GM23338 (cell line): ENCODE measurements around the gene CASK. TPM values are rescaled to one million over a fixed set of nuclear protein-coding genes. Genes with fewer than 3 reads are reported as not detected.

Experiments
- ATAC-seq: fragments of 200-7000 bp; cut with Tn5 transposase; 3 replicates; pipeline ENCODE4 v1.9.1; 2020
- DNase-seq: peaks from one replicate; pipeline ENCODE4 v3.0.0-alpha.2; 2015; ENCODE audit warnings: low spot score
- H2AFZ ChIP-seq: fragments of 200-600 bp; sonication (generic); 2 replicates; pipeline ENCODE4 v1.8.0; 2016; ENCODE audit warnings: antibody characterized with exemption, mild to moderate bottlenecking, moderate library complexity
- H3F3A ChIP-seq: fragments of 200-600 bp; sonication (generic); replicated peaks from 2 replicates; pipeline ENCODE4 v1.8.0; 2017; ENCODE audit warnings: antibody characterized with exemption, mixed run types, low read depth
- H3K27ac ChIP-seq: fragments of 200-600 bp; sonication (generic); 2 replicates; pipeline ENCODE4 v1.6.1; 2016; ENCODE audit warnings: low read depth
- H3K27me3 ChIP-seq: fragments of 200-600 bp; sonication (generic); 2 replicates; pipeline ENCODE4 v1.8.0; 2016; ENCODE audit warnings: mild to moderate bottlenecking, mixed run types, moderate library complexity; ENCODE audit not compliant: insufficient read depth
- H3K36me3 ChIP-seq: fragments of 200-600 bp; sonication (generic); 2 replicates; pipeline ENCODE4 v1.8.0; 2016; ENCODE audit warnings: mild to moderate bottlenecking; ENCODE audit not compliant: insufficient read depth
- H3K4me1 ChIP-seq: fragments of 200-600 bp; sonication (generic); 2 replicates; pipeline ENCODE4 v1.8.0; 2016; ENCODE audit warnings: mild to moderate bottlenecking, moderate library complexity; ENCODE audit not compliant: insufficient read depth
- H3K4me2 ChIP-seq: fragments of 200-600 bp; sonication (generic); 2 replicates; pipeline ENCODE4 v1.7.1; 2017; ENCODE audit warnings: mixed run types
- H3K4me3 ChIP-seq: fragments of 200-600 bp; sonication (generic); 2 replicates; pipeline ENCODE4 v1.6.1; 2016; ENCODE audit warnings: mixed run types
- H3K79me2 ChIP-seq: fragments of 200-600 bp; sonication (generic); replicated peaks from 2 replicates; pipeline ENCODE4 v1.8.0; 2017; ENCODE audit warnings: mild to moderate bottlenecking; ENCODE audit not compliant: insufficient read depth
- H3K9me2 ChIP-seq: fragments of 200-600 bp; sonication (generic); 2 replicates; pipeline ENCODE4 v1.8.0; 2017; ENCODE audit not compliant: insufficient read depth
- H4K20me1 ChIP-seq: fragments of 200-600 bp; sonication (generic); replicated peaks from 2 replicates; pipeline ENCODE4 v1.8.0; 2017; ENCODE audit warnings: mild to moderate bottlenecking; ENCODE audit not compliant: insufficient read depth
- H3K27ac Mint-ChIP-seq: 2 replicates; pipeline ENCODE4 v1.8.0; 2020; ENCODE audit warnings: inconsistent platforms, mild to moderate bottlenecking, moderate library complexity, mixed read lengths
- H3K27me3 Mint-ChIP-seq: 3 replicates; pipeline ENCODE4 v1.8.0; 2022; ENCODE audit warnings: low read depth, mild to moderate bottlenecking, moderate library complexity, mixed read lengths, inconsistent platforms; ENCODE audit not compliant: insufficient read depth, poor library complexity
- H3K36me3 Mint-ChIP-seq: 3 replicates; pipeline ENCODE4 v1.8.0; 2021; ENCODE audit warnings: low read depth, mild to moderate bottlenecking, inconsistent platforms, moderate library complexity, mixed read lengths
- H3K4me1 Mint-ChIP-seq: 3 replicates; pipeline ENCODE4 v1.8.0; 2020; ENCODE audit warnings: mild to moderate bottlenecking, inconsistent platforms, mixed read lengths
- H3K4me3 Mint-ChIP-seq: 3 replicates; pipeline ENCODE4 v1.8.0; 2021; ENCODE audit warnings: moderate library complexity, mild to moderate bottlenecking, inconsistent platforms, mixed read lengths
- H3K9me3 Mint-ChIP-seq: 3 replicates; pipeline ENCODE4 v1.8.0; 2020; ENCODE audit warnings: moderate library complexity, mild to moderate bottlenecking, inconsistent platforms, mixed read lengths
- CREB1 ChIP-seq: fragments of 250-450 bp; sonication (Bioruptor Pico); IDR thresholded peaks from 2 replicates; pipeline ENCODE4 v1.5.0; 2020; ENCODE audit warnings: low read depth, mild to moderate bottlenecking, moderate library complexity
- CTCF ChIP-seq, 2 experiments: fragments of 200-600 bp in 1 of 2; sonication (generic) in 1 of 2; conservative IDR thresholded peaks; 2 replicates each; pipeline versions ENCODE4 v1.5.1 to v1.6.1; 2016 to 2017; ENCODE audit warnings: antibody characterized with exemption in 2 of 2, low read depth in 2 of 2, mild to moderate bottlenecking in 2 of 2, moderate library complexity in 1 of 2
- ETS1 ChIP-seq: IDR thresholded peaks from 2 replicates; pipeline ENCODE4 v1.6.1; 2016; ENCODE audit warnings: antibody characterized with exemption
- EZH2 ChIP-seq: fragments of 200-600 bp; sonication (generic); IDR thresholded peaks from one replicate; pipeline ENCODE4 v1.8.0; 2017; ENCODE audit warnings: antibody characterized with exemption, mild to moderate bottlenecking, low read depth; ENCODE audit not compliant: unreplicated experiment
- EZH2phosphoT487 ChIP-seq: fragments of 200-600 bp; sonication (generic); IDR thresholded peaks from one replicate; pipeline ENCODE4 v1.8.1; 2018; ENCODE audit warnings: antibody characterized with exemption; ENCODE audit not compliant: unreplicated experiment
- JUNB ChIP-seq: IDR thresholded peaks from one replicate; pipeline ENCODE4 v1.6.1; 2016; ENCODE audit warnings: antibody characterized with exemption; ENCODE audit not compliant: unreplicated experiment
- NANOG ChIP-seq: IDR thresholded peaks from 2 replicates; pipeline ENCODE4 v1.6.1; 2016; ENCODE audit warnings: antibody characterized with exemption, borderline replicate concordance
- POLR2AphosphoS5 ChIP-seq: IDR thresholded peaks from 2 replicates; pipeline ENCODE4 v1.6.1; 2016; ENCODE audit warnings: antibody characterized with exemption, low read depth
- REST ChIP-seq: IDR thresholded peaks from one replicate; pipeline ENCODE4 v1.6.1; 2018; ENCODE audit warnings: antibody characterized with exemption; ENCODE audit not compliant: unreplicated experiment
- STAT1 ChIP-seq: IDR thresholded peaks from one replicate; pipeline ENCODE4 v1.6.1; 2016; ENCODE audit warnings: antibody characterized with exemption; ENCODE audit not compliant: unreplicated experiment
- ZNF114 ChIP-seq: fragments of 250-450 bp; sonication (Bioruptor Pico); IDR thresholded peaks from 2 replicates; pipeline ENCODE4 v1.5.0; 2020; ENCODE audit warnings: mild to moderate bottlenecking, moderate library complexity
- ZNF331 ChIP-seq: fragments of 250-450 bp; sonication (Bioruptor Pico); IDR thresholded peaks from 2 replicates; pipeline ENCODE4 v1.5.0; 2020; ENCODE audit warnings: low read depth, mild to moderate bottlenecking, moderate library complexity
- ZNF462 ChIP-seq: fragments of 250-450 bp; sonication (Bioruptor Pico); IDR thresholded peaks from 2 replicates; pipeline ENCODE4 v1.5.0; 2020; ENCODE audit warnings: mild to moderate bottlenecking, moderate library complexity
- polyA plus RNA-seq: library from polyadenylated mRNA; unstranded; fragments of >200 nt; fragmentation: Nextera tagmentation; extraction: Ambion mirVana; gene quantifications from 2 replicates; pipeline ENCODE4 v1.2.1, GENCODE V29; 2016
- total RNA-seq: library from RNA; depleted of rRNA; stranded (reverse); fragments of >200 nt; shearing (Covaris generic); gene quantifications from 2 replicates; pipeline ENCODE4 v1.2.3, GENCODE V29; 2014

CASK gene
- total and polyA plus RNA-seq, 2 experiments from 2014 or later = 15.3 to 44.4 TPM

GRCh38 chrX:41661366-41662095 lies 261.8 kb downstream of the CASK start:
- Histone ChIP-seq H4K20me1 (no peaks in the 10 kb centered on the region), H3K9me2 (no peaks in the 10 kb centered on the region), H3K27me3 (no peaks in the 10 kb centered on the region), H3K79me2 (no peaks in the 10 kb centered on the region), H3K4me3 (no peak overlapping the region), H3K27ac (no peak overlapping the region), H3F3A (no peaks in the 10 kb centered on the region), H3K36me3 (peaks cover 5% of the 10 kb centered on the region; the same call in 1 of the 2 replicates), H3K4me1 (no peaks in the 10 kb centered on the region), H2AFZ (no peak overlapping the region), H3K4me2 (no peak overlapping the region)
- TF ChIP-seq ZNF331 (CRISPR knock-in tag) (no peak), NANOG (no peak), REST (no peak), POLR2AphosphoS5 (no peak), JUNB (no peak), ZNF462 (CRISPR knock-in tag) (no peak), ETS1 (no peak), EZH2 (no peak), CREB1 (CRISPR knock-in tag) (no peak), STAT1 (no peak), CTCF (conservative IDR thresholded peaks at IDR 0.05; ENCODE audit: low read depth in 2 of 2) (no peak), EZH2phosphoT487 (no peak), ZNF114 (CRISPR knock-in tag) (no peak)
- Mint-ChIP-seq H3K4me3 (no peak overlapping the region), H3K4me1 (peaks cover 5% of the 10 kb centered on the region; the same call in 1 of the 3 replicates), H3K27ac (no peak overlapping the region), H3K27me3 (no peaks in the 10 kb centered on the region), H3K9me3 (no peaks in the 10 kb centered on the region; the same call in 2 of the 3 replicates), H3K36me3 (peaks cover 15% of the 10 kb centered on the region)
- no peak for DNase-seq
- ATAC-seq = no peak
